Thoracic aorta (tissue), 2 donors: ENCODE data around the gene ACP1. TPM values are rescaled to one million over a fixed set of nuclear protein-coding genes. Genes with fewer than 3 reads are reported as not detected.

Source experiments
- ATAC-seq: fragments of 150-250 bp; one replicate; pipeline ENCODE4 v1.8.0; 2017; ENCODE audit warnings: low read depth; ENCODE audit not compliant: insufficient number of reproducible peaks, low FRiP score
- DNase-seq: peaks from one replicate; pipeline ENCODE4 v3.0.0-alpha.2; 2020; ENCODE audit warnings: low spot score
- H3K27ac ChIP-seq, 2 donors: fragments of 200-600 bp; sonication (generic); 1 replicate in 1 of 2; 2 replicates in 1 of 2; pipeline ENCODE4 v1.5.1; 2016; ENCODE audit warnings: mild to moderate bottlenecking in 2 of 2, moderate library complexity in 2 of 2
- H3K27me3 ChIP-seq: fragments of 200-600 bp; sonication (generic); replicated peaks from 2 replicates; pipeline ENCODE4 v1.6.0; 2016; ENCODE audit warnings: mild to moderate bottlenecking; ENCODE audit not compliant: insufficient read depth
- H3K36me3 ChIP-seq: fragments of 200-600 bp; sonication (generic); one replicate; pipeline ENCODE4 v1.5.1; 2016
- H3K4me1 ChIP-seq, 2 donors: fragments of 200-600 bp; sonication (generic); 1 replicate in 1 of 2; 2 replicates in 1 of 2; pipeline versions ENCODE4 v1.5.1 to v1.6.0; 2016; ENCODE audit warnings: low read depth in 2 of 2, mild to moderate bottlenecking in 1 of 2; ENCODE audit not compliant: control insufficient read depth in 1 of 2
- H3K4me3 ChIP-seq: fragments of 200-600 bp; sonication (generic); 2 replicates; pipeline ENCODE4 v1.5.1; 2016; ENCODE audit warnings: mild to moderate bottlenecking
- H3K9me3 ChIP-seq: fragments of 200-600 bp; sonication (generic); 2 replicates; pipeline ENCODE4 v1.5.1; 2016
- total RNA-seq, 2 donors: library from RNA; depleted of rRNA; stranded (reverse); fragments of >200 nt; gene quantifications; one replicate each; pipeline versions ENCODE4 v1.1.0 to v1.2.3, GENCODE V29; 2016
- TF ChIP-seq, protein P1 (sequence below): fragments of 200-600 bp; sonication (generic); IDR thresholded peaks from one replicate; pipeline ENCODE4 v1.5.1; 2019; ENCODE audit warnings: antibody characterized with exemption

ACP1 gene
- total RNA-seq, 2 donors from 2014 or later = 77.6 to 85.1 TPM

DNA sequence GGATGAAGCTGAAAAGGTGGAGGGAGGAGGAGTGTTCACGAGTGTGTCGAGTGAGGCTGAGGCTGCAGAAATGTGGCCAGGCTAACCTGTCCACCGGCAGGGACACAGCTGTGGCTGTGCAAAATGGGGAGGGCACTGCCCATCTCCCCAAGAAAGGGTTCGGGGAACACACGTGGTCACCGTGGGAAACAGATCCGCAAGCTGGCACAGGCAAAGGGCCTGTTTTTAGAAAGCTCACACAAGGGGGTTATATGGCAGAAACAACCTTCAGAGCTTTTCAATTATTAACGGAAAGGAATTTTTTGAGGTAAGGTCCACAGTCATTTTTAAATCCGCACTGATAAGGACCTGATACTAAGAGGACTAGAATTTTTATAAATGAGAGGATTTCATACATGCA lies 36.6 kb upstream of the ACP1 start:
- peaks cover 21% of the 10 kb centered on the region for H3K36me3 ChIP-seq
- DNase-seq = no peak

DNA sequence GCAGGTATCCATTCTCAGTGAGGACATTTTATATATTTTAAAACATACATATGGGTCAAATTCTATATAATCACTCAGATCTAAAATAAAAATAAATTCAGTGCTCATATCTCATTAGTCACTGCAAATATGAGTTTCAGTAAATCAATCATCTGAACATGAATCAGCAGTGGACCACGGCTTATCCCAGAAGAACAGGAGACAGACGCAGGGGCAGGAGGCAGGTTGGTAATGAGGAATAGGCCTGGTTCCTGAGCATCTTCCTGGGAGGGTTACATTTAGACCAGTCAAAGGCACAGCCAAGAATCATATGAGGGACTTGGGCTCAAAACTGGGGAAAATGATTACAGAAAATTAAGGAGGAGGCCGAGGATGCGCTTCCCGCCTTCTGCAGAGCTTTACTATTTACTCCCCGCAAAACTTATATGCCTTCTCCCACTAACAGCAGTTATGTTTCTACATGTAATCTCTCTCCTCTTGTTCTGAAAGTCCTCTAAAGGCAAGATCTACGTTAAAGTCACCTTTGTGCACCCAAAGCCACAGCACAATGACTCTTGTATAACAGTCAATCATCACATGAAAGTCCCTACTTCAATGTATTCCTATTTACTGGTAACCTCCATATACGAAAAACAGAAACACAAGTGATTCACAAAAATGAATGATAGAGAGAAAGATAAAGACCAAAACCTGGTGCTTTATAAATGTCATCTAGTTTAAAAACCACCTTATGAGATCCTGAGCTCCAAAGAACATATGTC lies 36.0 kb upstream of the ACP1 start:
- H3K4me1 ChIP-seq = no peaks in the 10 kb centered on the region
- TF ChIP-seq, protein P1, sequence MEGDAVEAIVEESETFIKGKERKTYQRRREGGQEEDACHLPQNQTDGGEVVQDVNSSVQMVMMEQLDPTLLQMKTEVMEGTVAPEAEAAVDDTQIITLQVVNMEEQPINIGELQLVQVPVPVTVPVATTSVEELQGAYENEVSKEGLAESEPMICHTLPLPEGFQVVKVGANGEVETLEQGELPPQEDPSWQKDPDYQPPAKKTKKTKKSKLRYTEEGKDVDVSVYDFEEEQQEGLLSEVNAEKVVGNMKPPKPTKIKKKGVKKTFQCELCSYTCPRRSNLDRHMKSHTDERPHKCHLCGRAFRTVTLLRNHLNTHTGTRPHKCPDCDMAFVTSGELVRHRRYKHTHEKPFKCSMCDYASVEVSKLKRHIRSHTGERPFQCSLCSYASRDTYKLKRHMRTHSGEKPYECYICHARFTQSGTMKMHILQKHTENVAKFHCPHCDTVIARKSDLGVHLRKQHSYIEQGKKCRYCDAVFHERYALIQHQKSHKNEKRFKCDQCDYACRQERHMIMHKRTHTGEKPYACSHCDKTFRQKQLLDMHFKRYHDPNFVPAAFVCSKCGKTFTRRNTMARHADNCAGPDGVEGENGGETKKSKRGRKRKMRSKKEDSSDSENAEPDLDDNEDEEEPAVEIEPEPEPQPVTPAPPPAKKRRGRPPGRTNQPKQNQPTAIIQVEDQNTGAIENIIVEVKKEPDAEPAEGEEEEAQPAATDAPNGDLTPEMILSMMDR = no peak
- H3K4me3 ChIP-seq = no peak overlapping the region
- no peaks in the 10 kb centered on the region for H3K27me3 ChIP-seq
- H3K9me3 ChIP-seq = no peaks in the 10 kb centered on the region
- H3K27ac ChIP-seq = no peak overlapping the region
- H3K36me3 ChIP-seq = peaks cover 21% of the 10 kb centered on the region
- DNase-seq (no peak), ATAC-seq (no peak)

More for the DNA sequence above, 36.6 kb upstream of the ACP1 start:
- Histone ChIP-seq H3K4me3 (no peak overlapping the region), H3K27me3 (no peaks in the 10 kb centered on the region), H3K4me1 (no peaks in the 10 kb centered on the region), H3K27ac (no peak overlapping the region), H3K9me3 (no peaks in the 10 kb centered on the region)
- no peak for ATAC-seq
- TF ChIP-seq, protein P1 = no peak

DNA sequence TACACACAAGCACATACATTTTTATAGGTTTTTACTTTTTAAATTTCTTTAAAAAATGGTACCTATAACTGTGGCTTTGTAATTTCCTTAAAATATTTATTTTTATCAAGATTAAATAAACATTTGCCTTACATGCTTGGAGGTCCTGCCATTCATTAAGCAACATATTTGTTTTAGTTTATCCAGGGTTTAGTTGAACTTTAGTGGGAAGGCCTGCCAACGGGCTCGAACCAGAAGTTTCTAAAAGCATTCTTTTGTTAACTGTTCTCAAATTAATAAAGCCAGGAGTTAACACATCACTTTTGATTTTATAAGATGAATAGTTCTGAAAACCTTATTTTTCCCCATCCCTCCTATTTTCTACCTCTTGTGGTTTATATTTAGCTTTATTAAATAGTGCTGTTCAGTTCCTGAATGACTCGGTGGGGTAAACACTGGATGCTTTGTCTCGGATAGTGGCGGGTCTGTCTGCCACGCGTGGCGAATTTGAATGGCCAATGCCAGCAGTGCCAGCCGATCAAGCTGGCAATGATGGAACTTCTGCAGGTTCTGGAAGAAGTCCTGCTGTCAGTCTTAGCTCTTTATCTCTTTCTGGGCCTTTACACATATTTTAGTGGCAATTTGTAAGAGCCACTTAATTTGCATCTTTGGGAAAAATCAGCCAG lies 33.1 kb upstream of the ACP1 start:
- Histone ChIP-seq H3K9me3 (no peaks in the 10 kb centered on the region), H3K36me3 (peaks cover 11% of the 10 kb centered on the region), H3K4me1 (peaks cover 0 to 5% of the 10 kb centered on the region in 2 donors), H3K27ac (no peak overlapping the region), H3K27me3 (no peaks in the 10 kb centered on the region), H3K4me3 (no peak overlapping the region)
- ATAC-seq (no peak), DNase-seq (no peak)
- TF ChIP-seq, protein P1 = no peak

DNA sequence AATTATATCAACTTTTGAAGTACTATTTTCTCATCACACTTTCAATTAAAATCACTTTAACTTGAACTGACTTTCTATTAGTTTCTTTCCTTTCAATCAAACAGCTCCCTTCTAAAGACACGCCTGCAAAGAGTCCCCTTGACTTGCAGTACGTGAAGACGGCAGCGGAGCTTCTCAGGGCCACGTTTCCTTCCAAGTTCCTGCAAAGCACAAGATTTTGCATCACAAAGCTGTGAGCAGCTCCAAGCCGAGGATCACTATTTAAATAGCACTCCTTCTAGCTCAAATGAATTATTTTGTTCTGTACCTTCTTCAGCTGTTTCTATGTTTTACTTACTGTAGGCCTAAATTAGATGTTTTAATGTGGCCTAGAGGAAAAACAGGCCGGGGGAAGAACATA lies 31.7 kb upstream of the ACP1 start:
- ATAC-seq (no peak), DNase-seq (no peak)
- TF ChIP-seq, protein P1 = no peak
- no peaks in the 10 kb centered on the region for H3K9me3 ChIP-seq
- H3K36me3 ChIP-seq = peaks cover 11% of the 10 kb centered on the region
- H3K4me1 ChIP-seq = peaks cover 0 to 18% of the 10 kb centered on the region in 2 donors
- no peaks in the 10 kb centered on the region for H3K27me3 ChIP-seq
- H3K27ac ChIP-seq = no peak overlapping the region
- no peak overlapping the region for H3K4me3 ChIP-seq

DNA sequence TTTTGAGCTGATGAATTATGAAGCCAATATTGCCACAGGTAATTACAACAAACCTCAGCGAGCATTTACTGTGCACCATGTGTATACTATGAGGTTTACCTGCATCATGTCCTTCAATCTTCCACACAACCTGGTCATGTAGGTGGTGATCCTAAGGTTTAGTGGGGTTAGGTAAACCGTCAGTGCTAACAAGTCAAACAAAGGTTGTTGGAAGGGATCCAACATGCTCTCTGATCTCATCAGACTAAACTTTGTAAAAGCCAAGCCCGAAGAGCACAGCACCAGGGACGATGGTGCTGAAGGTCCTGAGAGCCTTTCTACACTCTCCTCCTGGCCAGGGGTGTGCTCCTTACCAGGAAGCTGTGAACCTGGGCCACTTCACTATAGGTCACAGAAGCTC lies 30.3 kb upstream of the ACP1 start:
- Histone ChIP-seq H3K4me3 (no peak overlapping the region), H3K9me3 (no peaks in the 10 kb centered on the region), H3K36me3 (peaks cover 5% of the 10 kb centered on the region), H3K27me3 (no peaks in the 10 kb centered on the region), H3K27ac (no peak overlapping the region), H3K4me1 (peaks cover 0 to 27% of the 10 kb centered on the region in 2 donors)
- no peak for ATAC-seq
- DNase-seq = no peak
- TF ChIP-seq, protein P1 = no peak
